ENCODE results near the gene GOLGB1. TPM values are rescaled to one million over a fixed set of nuclear protein-coding genes. Genes with fewer than 3 reads are reported as not detected.

GOLGB1 gene
- total and polyA plus RNA-seq, 2 experiments from 2014 or later: 32.6 to 54.3 TPM

DNA sequence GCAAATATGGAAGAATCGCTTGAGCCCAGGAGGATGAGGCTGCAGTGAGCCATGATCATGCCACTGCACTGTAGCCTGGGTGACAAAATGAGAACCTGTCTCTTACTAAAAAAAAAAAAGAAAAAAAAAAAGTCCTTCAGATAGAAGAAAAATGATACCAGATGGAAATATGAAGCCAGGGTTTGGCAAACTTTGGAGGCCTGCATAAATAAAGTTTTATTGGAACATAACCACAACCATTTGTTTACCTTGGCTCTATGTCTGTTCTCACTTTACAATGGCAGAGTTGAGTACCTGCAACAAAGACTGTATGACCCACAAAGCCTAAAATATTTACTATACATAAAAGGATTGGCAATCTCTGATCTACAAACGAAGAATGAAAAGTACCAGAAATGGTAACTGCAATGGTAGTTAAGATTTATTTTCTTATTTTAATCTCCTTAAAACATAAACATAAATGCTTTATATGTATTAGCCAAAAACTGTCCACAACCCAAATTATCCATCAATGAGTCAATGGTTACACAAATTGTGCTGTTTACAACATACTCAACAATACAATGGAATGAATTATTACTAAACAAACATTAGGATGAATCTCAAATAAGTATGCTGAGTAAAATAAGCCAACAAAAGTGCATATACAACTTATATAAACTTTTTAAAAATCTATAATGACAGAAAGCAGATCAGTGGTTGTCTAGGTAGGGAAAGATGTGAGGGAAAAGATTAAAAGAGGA is 41.8 kb downstream of the GOLGB1 start:
- no peak for DNase-seq
- no peaks in the 10 kb centered on the region for H3K27me3 ChIP-seq (replicated peaks; ENCODE audit: insufficient read depth)
- WGBS, 2 experiments (ENCODE audit: low coverage in 1 of 2, low lambda C conversion rate in 2 of 2, missing lambda C conversion rate in 2 of 2): 100% methylated on average over 2 of the region's 2 CpGs
- H4K20me1 ChIP-seq (ENCODE audit: insufficient read depth): no peaks in the 10 kb centered on the region
- H3K9ac ChIP-seq: no peak overlapping the region
- in situ Hi-C loops (cut with MboI): no loop called here
- H3K4me2 ChIP-seq (ENCODE audit: unreplicated experiment): no peak overlapping the region
- no peak overlapping the region for H2AFZ ChIP-seq
- no peak overlapping the region for H3K27ac ChIP-seq
- no peaks in the 10 kb centered on the region for H3K4me1 ChIP-seq (ENCODE audit: insufficient read depth)
- H3F3A ChIP-seq (ENCODE audit: insufficient read depth): peaks cover 6% of the 10 kb centered on the region; the same call in 1 of the 2 replicates
- peaks cover 37% of the 10 kb centered on the region for H3K36me3 ChIP-seq (ENCODE audit: low read depth)
- TF ChIP-seq EZH2 (IDR thresholded peaks at IDR 0.05; ENCODE audit: insufficient read depth, poor library complexity, severe bottlenecking) (no peak), EZH2phosphoT487 (IDR thresholded peaks at IDR 0.05; ENCODE audit: insufficient read depth, low read depth) (no peak)
- H3K79me2 ChIP-seq (ENCODE audit: insufficient read depth): peaks cover 66% of the 10 kb centered on the region
- H3K9me2 ChIP-seq (ENCODE audit: insufficient read depth): no peaks in the 10 kb centered on the region
- H3K9me3 ChIP-seq (ENCODE audit: low read depth): no peaks in the 10 kb centered on the region
- no peak overlapping the region for H3K4me3 ChIP-seq

- in situ Hi-C loops (cut with MboI): no loop called here
- no peaks in the 10 kb centered on the region for H3F3A ChIP-seq (ENCODE audit: insufficient read depth)
- no peak overlapping the region for H3K27ac ChIP-seq
- no peaks in the 10 kb centered on the region for H3K4me1 ChIP-seq (ENCODE audit: insufficient read depth)
- H3K9me3 ChIP-seq (ENCODE audit: low read depth): no peaks in the 10 kb centered on the region
- H3K79me2 ChIP-seq (ENCODE audit: insufficient read depth): peaks cover 81% of the 10 kb centered on the region
- H3K36me3 ChIP-seq (ENCODE audit: low read depth): peaks cover 48% of the 10 kb centered on the region
- no peak for DNase-seq
- H4K20me1 ChIP-seq (ENCODE audit: insufficient read depth): no peaks in the 10 kb centered on the region
- H3K4me3 ChIP-seq: no peak overlapping the region
- H3K9me2 ChIP-seq (ENCODE audit: insufficient read depth): no peaks in the 10 kb centered on the region
- H3K4me2 ChIP-seq (ENCODE audit: unreplicated experiment): no peak overlapping the region
- no peak overlapping the region for H3K9ac ChIP-seq
- TF ChIP-seq EZH2 (IDR thresholded peaks at IDR 0.05; ENCODE audit: insufficient read depth, poor library complexity, severe bottlenecking) (no peak), EZH2phosphoT487 (IDR thresholded peaks at IDR 0.05; ENCODE audit: insufficient read depth, low read depth) (no peak)
- WGBS, 2 experiments (ENCODE audit: low coverage in 1 of 2, low lambda C conversion rate in 2 of 2, missing lambda C conversion rate in 2 of 2): 94 to 96% methylated on average over 5 of the region's 5 CpGs
- H2AFZ ChIP-seq: no peak overlapping the region
- H3K27me3 ChIP-seq (replicated peaks; ENCODE audit: insufficient read depth): no peaks in the 10 kb centered on the region
Measured at GRCh38 chr3:121705541-121705940, 44.0 kb downstream of the GOLGB1 start.

- DNase-seq: no peak
- Histone ChIP-seq H3K79me2 (ENCODE audit: insufficient read depth) (peaks cover 68% of the 10 kb centered on the region), H3K27ac (no peak overlapping the region), H3K4me1 (ENCODE audit: insufficient read depth) (no peaks in the 10 kb centered on the region), H3K9me3 (ENCODE audit: low read depth) (no peaks in the 10 kb centered on the region), H3K4me3 (no peak overlapping the region), H3K36me3 (ENCODE audit: low read depth) (peaks cover 54% of the 10 kb centered on the region), H2AFZ (no peak overlapping the region), H3F3A (ENCODE audit: insufficient read depth) (no peaks in the 10 kb centered on the region), H3K4me2 (ENCODE audit: unreplicated experiment) (no peak overlapping the region), H3K9ac (no peak overlapping the region), H3K9me2 (ENCODE audit: insufficient read depth) (no peaks in the 10 kb centered on the region), H3K27me3 (replicated peaks; ENCODE audit: insufficient read depth) (no peaks in the 10 kb centered on the region), H4K20me1 (ENCODE audit: insufficient read depth) (no peaks in the 10 kb centered on the region)
- 95 to 99% methylated on average over 5 of the region's 5 CpGs for WGBS, 2 experiments (ENCODE audit: low coverage in 1 of 2, low lambda C conversion rate in 2 of 2, missing lambda C conversion rate in 2 of 2)
- TF ChIP-seq EZH2 (IDR thresholded peaks at IDR 0.05; ENCODE audit: insufficient read depth, poor library complexity, severe bottlenecking): no peak
- no peak for TF ChIP-seq EZH2phosphoT487 (IDR thresholded peaks at IDR 0.05; ENCODE audit: insufficient read depth, low read depth)
- in situ Hi-C loops (cut with MboI): no loop called here
Measured at GRCh38 chr3:121703973-121704372, 45.6 kb downstream of the GOLGB1 start.

- Histone ChIP-seq H3K4me1 (ENCODE audit: insufficient read depth) (no peaks in the 10 kb centered on the region), H3K4me2 (ENCODE audit: unreplicated experiment) (no peak overlapping the region), H3K79me2 (ENCODE audit: insufficient read depth) (peaks cover 31% of the 10 kb centered on the region), H2AFZ (no peak overlapping the region), H3K36me3 (ENCODE audit: low read depth) (peaks cover 77% of the 10 kb centered on the region), H3K9me2 (ENCODE audit: insufficient read depth) (peaks cover 6% of the 10 kb centered on the region), H3K9me3 (ENCODE audit: low read depth) (no peaks in the 10 kb centered on the region), H3K27ac (no peak overlapping the region), H3F3A (ENCODE audit: insufficient read depth) (no peaks in the 10 kb centered on the region), H4K20me1 (ENCODE audit: insufficient read depth) (no peaks in the 10 kb centered on the region), H3K9ac (no peak overlapping the region), H3K27me3 (replicated peaks; ENCODE audit: insufficient read depth) (no peaks in the 10 kb centered on the region), H3K4me3 (no peak overlapping the region)
- TF ChIP-seq EZH2 (IDR thresholded peaks at IDR 0.05; ENCODE audit: insufficient read depth, poor library complexity, severe bottlenecking) (no peak), EZH2phosphoT487 (IDR thresholded peaks at IDR 0.05; ENCODE audit: insufficient read depth, low read depth) (no peak)
- in situ Hi-C loops (cut with MboI): no loop called here
- DNase-seq: no peak
Measured at GRCh38 chr3:121698901-121699300, 50.6 kb downstream of the GOLGB1 start.
